GM19023 (cell line): ENCODE data around the gene GREM2.

Experiments
- ATAC-seq: cut with Tn5 transposase; IDR thresholded peaks from one replicate; pipeline ENCODE4 v1.9.1; 2021; ENCODE audit warnings: mild to moderate bottlenecking, moderate library complexity; ENCODE audit not compliant: unreplicated experiment

GREM2 gene

GRCh38 chr1:240562779-240563178, 49.2 kb downstream of the GREM2 start:
- no peak for ATAC-seq

- no peak for ATAC-seq
These were observed 49.8 kb downstream of the GREM2 start for GRCh38 chr1:240562111-240562590.

GRCh38 chr1:240559781-240560180, 52.2 kb downstream of the GREM2 start:
- ATAC-seq: no peak

- ATAC-seq: no peak
These were observed 56.4 kb downstream of the GREM2 start for GRCh38 chr1:240555524-240555923.

- ATAC-seq: no peak
These were observed 58.6 kb downstream of the GREM2 start for GRCh38 chr1:240553351-240553750.

- ATAC-seq: no peak
These were observed 72.1 kb downstream of the GREM2 start for GRCh38 chr1:240539769-240540414.

- no peak for ATAC-seq
These were observed 73.1 kb downstream of the GREM2 start for GRCh38 chr1:240538776-240539430.

GRCh38 chr1:240533154-240533780, 78.7 kb downstream of the GREM2 start:
- ATAC-seq: no peak

- no peak for ATAC-seq
These were observed 83.4 kb downstream of the GREM2 start for GRCh38 chr1:240528591-240528990.

GRCh38 chr1:240527086-240527485, 84.9 kb downstream of the GREM2 start:
- no peak for ATAC-seq

- no peak for ATAC-seq
These were observed 85.6 kb downstream of the GREM2 start for GRCh38 chr1:240526312-240526711.

- ATAC-seq: no peak
These were observed 87.4 kb downstream of the GREM2 start for GRCh38 chr1:240524356-240525069.

- ATAC-seq: no peak
These were observed 89.7 kb downstream of the GREM2 start for GRCh38 chr1:240522122-240522822.

GRCh38 chr1:240517891-240518290, 94.1 kb downstream of the GREM2 start:
- no peak for ATAC-seq

- no peak for ATAC-seq
These were observed 95.9 kb downstream of the GREM2 start for GRCh38 chr1:240516069-240516468.

GRCh38 chr1:240515505-240515904, 96.5 kb downstream of the GREM2 start:
- no peak for ATAC-seq

GRCh38 chr1:240511789-240512188, 100.2 kb downstream of the GREM2 start:
- ATAC-seq: no peak

GRCh38 chr1:240508950-240509349, 103.0 kb downstream of the GREM2 start:
- no peak for ATAC-seq

GRCh38 chr1:240508201-240508600, 103.8 kb downstream of the GREM2 start:
- no peak for ATAC-seq

GRCh38 chr1:240506176-240506575, 105.8 kb downstream of the GREM2 start:
- no peak for ATAC-seq

GRCh38 chr1:240503558-240503957, 108.4 kb downstream of the GREM2 start:
- no peak for ATAC-seq
